Dermis microvascular lymphatic vessel endothelial cell (primary cell): ENCODE data around the gene SRRD. TPM values are rescaled to one million over a fixed set of nuclear protein-coding genes. Genes with fewer than 3 reads are reported as not detected.
"Not testable (repeated sequence)": the region's sequence is repeated elsewhere in the genome, so short reads cannot be mapped to it uniquely, and the experiment has no call there.

Source experiments
- DNase-seq, 2 donors: peaks; one replicate each; pipeline versions ENCODE4 v3.0.0 to v3.0.0-alpha.2; 2010; ENCODE audit warnings: low read depth in 2 of 2
- total RNA-seq: library from RNA; depleted of rRNA; stranded (reverse); fragments of >200 nt; gene quantifications from 2 replicates; pipeline ENCODE4 v1.2.1, GENCODE V29; 2014

SRRD gene
- 9.2 and 15.4 TPM in 2 replicates for total RNA-seq

DNA sequence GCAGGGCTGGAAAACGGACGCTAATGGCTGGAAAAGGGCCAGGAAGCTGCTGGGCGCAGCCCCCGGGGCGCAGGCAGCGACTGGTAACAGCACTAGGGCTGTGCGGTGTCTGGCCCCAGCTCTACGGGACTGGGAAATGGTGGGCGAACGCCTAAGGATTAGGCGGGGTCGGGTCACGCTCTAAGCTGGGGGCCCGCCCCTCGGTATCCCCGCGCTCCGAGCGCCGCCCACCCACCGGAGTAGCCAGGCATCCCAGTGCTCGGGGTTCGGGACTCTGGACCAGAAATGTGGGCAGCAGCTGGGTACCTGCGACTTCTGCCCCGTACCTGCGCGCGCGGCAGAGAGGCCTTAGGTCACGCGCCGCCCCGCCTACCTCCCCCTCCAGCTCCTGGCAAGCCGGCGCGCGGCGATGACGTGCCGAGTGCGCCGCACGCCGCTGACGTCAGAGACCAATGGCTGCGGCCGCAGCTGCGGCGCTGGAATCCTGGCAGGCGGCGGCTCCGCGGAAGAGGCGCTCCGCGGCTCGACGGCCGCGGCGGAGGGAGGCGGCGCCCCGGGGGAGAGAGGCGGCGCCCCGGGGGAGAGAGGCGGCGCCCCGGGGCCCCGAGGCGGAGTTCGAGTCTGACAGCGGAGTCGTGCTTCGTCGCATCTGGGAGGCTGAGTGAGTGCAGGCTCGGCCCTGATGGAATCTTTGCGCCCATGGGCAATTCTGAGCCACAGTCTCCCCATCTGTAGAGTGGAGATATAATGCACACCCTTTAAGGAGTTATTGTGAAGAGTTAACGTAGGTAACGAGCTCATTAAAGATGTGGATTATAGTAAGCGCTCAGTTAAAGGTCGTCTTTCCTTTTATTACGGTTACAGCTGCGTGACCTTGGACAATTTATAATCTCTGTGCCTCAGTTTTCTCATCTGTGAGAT is at the start of gene SRRD, which contains the start of gene HPS4:
SRRD (plus strand) TSS at position 439 of the 921 bp plus-strand sequence; CDS start at position 453, 14 bp downstream.
HPS4 (minus strand) TSS at position 345 of the 921 bp plus-strand sequence. CDS start 2,021 bp downstream, outside the sequence.
- peak; percentile 75 to 94 for DNase-seq

- no peak for DNase-seq
Measured at GRCh38 chr22:26435327-26436093, 48.2 kb upstream of the SRRD start.

GRCh38 chr22:26436903-26437515 is 46.7 kb upstream of the SRRD start:
- no peak for DNase-seq

DNA sequence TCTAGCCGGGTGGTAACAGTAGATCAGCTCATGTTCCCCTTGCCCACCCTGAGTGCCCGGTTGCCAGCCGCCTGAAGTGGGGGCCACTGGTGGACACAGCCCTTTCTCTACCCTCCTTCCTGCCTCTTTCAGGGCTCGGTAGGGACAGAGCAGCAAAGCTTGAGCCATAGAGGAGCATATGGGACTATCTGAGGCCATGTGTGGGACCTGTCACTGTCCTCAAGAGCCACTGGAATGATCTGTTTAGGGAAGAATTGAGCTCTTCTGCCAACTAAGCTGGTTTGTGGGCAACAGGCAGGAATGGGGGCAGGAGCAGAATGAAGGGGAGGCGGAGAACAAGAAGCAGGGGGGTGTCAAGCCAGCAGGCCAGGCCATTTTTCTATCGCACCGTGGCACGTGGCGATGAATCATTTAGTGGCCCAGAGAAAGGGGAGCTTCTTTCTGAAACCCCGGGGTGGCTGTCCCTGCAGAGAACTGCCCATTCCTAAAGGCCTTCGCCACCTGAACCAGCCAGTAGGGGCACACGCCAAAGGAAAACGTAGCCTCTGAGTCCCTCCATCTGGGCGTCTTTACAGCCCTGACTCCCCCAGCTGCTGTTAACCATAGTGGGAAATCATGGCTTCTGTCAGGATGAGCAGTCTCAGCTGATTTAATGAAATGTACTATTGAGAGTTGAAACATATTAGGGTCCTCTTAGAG is 45.8 kb upstream of the SRRD start:
- no peak for DNase-seq

- not testable (repeated sequence) for DNase-seq
Measured at GRCh38 chr22:26438776-26439175, 44.9 kb upstream of the SRRD start.

DNA sequence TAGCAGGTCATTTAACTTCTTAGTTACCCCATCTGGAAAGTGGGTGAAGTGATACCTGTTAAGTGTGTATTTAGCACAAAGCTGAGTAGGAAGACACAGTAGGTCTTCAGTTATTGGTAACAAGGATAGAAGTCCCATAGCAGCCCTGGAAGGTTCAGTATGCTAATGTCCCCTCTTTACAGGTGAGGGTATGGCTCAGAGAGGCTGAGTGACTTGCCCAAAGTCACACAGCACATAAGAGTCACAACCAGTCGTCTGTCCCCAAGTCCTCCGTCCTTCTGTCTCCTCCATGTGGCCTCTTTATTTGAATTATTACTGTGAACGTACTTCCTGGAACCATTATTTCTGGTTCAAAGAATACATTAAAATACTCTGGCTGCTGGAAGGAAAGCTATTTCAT is 44.1 kb upstream of the SRRD start:
- no peak for DNase-seq

DNA sequence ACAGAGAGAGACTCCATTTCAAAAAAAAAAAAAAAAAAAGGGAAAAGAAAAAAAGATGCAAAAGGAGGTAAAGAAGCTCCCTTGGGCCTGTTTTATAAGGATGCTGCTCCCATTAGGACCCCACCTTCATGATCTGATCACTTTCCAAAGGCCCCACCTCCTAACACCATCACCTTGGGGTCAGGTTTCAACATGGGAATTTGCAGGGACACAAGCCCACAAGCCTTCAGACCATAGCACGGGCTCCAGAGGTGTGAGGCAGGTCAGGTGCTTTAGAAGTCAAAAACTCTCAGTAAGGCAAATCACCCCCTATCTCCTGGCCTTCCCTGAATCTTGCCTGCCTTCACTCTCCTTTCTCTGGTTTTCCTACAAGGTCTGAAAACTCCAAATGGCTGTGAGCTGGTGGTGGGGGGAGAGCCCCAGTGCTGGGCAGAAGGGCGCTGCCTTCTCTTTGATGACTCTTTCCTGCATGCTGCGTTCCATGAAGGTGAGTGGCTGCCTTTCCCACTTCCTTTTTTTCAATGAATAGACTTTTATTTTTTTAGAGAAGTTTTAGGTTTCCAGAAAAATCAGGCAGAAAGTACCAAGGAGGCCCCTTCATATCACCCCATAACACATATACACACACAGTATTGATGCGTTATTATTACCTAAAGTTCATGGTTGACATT is 41.5 kb upstream of the SRRD start:
- peak in 1 of 2 donors; percentile 7 for DNase-seq

DNA sequence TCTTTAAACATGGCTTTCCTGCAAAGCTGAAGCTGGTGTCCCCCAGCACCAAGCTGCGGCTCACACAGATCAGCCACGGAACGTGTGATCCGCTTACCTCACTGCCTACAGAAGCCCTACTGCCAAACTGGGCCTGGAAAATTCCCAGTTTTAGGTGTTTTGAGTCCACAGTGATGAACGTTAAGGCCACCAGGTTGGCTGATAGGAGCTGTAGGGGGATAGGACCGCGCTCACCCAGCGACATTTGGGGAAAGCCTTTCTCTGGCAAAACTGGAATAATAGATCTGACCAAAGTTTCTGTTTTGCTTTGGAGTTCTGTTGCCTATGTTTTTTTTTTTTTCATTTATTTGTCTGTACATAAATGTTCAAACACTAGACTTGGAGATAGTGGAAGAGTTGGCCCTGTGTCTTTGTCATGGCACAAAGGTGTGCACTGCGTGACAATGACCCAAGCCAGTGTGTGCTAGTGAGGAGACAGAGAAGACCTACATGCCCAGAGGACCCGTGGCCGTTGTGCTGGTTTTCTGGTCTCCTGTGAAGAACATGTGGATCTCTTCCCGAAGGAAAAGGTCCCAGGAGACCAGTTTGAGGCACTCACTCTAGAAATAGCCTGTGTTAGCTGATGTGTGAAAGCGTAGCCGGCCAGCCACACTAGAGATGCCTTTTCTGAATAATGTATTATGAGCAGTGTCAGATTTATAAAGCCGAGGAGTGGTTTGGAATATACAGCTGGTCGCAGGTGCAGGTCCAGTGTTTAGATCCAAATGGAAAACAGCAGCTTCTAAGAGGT is 39.6 kb upstream of the SRRD start:
- DNase-seq = no peak

DNA sequence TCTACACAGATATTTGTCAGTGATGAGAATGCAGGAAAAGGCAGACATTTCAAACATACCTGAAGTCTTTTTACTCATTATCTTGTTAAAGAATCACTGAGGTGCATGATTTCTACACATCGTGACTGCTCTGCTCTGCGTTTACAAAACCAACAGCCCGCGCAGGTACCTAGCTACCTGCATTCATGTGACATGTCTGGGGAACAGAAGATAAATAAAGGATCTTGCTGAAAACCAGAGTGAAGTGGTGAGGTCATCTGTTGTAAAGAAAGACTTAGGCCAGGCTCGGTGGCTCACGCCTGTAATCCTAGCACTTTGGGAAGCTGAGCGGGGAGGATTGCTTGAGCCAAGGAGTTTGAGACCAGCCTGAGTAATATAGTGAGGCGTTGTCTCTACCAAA is 38.9 kb upstream of the SRRD start:
- DNase-seq = no peak

- DNase-seq = no peak
Measured at GRCh38 chr22:26445577-26446275, 38.0 kb upstream of the SRRD start.

GRCh38 chr22:26446808-26447515 is 36.7 kb upstream of the SRRD start:
- DNase-seq = no peak

DNA sequence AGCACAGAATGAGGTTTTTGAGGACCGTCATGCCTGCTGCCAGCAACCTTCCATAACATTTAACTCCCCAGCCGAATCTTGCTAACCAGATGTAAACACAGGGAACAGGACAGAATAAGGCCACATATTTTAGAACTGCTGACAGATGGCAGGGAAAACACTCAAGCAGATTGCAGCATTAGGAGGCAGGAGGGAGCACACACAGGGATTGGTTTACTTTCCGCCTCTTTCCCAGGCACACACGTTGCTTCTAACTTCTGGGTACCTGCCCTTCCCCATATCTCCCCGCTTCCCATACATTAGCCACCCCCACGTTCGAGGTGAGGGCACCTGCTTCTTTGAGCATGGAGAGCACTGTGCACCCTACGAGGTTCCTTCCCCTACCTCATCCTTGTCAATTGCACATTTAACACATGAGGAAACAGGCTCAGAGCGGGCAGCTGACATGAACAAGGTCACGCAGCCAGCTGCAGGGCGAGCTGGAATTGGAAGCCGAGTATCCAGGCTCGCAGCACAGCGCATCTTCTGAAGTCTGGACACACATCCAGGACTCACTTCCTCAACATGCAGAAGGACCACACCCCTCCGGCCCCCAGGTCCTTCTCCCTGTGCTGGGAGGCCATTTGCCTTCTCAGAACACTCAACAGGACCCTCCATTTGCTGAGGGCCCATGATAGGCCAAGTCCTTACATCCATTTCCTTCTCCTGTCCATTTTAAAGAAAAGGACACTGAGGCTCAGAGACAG is 35.9 kb upstream of the SRRD start:
- no peak for DNase-seq

GRCh38 chr22:26448334-26448733 is 35.3 kb upstream of the SRRD start:
- no peak for DNase-seq

GRCh38 chr22:26448941-26449340 is 34.7 kb upstream of the SRRD start:
- no peak for DNase-seq

DNA sequence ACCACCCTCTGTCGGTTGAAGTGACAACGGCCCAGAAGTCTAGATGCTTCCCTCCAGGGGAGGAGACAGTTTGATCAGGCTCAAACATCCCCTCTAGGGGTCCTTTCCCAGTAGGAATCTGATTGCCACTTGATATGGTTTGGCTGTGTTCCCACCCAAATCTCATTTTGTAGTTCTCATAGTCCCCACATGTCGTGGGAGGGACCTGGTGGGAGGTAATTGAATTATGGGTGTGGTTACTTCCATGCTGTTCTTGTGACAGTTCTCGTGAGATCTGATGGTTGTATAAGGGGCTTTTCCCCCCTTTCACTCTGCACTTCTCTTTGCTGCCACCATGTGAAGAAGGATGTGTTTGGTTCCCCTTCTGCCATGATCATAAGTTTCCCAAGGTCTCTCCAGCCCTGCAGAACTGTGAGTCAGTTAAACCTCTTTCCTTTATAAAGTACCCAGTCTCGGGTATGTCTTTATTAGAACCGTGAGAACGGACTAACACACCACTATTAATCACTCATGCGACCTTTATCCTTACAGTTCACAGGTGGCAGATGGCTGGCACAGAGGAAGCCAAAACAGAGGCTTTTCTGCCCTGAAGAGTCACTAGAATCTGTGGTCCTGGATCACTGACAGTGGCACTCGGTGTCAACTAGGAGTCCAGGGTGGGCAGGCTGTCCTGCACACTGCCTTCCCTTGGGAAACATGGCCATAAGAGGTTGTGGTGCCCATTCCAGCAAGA is 33.1 kb upstream of the SRRD start:
- no peak for DNase-seq

DNA sequence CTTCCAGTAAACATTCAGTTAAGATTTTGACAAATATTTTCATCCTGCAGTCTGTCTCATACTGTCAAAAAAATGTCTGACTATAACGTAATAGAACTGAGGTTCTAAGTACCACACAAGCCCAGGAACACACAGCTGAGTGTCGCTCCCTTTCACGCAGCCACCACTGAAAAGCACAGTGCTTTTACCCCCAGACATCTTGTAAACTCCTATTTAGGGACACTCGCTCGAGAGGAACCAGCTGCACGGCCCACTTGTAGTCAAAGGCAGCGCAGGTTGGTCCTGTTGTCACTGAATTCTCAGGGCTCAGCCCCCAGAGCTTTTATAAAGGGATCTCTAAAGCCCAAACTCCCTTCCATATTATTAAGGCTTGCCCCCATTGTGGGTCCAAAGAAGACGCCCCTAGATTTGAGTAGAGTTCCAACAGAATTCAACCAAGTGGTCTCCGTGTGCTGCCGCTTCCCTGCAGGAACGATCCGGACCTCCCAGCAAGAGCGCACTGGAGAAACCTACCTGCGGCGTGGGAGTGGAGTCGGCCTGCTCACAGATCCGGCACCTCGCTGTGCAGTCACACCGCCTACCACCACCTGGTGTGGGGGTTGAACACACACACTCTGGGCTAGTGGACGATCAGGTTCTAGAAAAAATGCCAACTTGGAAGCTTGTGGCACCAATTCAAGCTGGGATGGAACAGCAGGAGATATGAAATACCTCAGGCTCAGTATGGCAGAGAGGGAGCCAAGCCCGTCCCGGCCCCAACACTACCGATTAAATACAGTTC is 31.3 kb upstream of the SRRD start:
- DNase-seq = no peak
